ENCODE data around the gene ARX. TPM values are rescaled to one million over a fixed set of nuclear protein-coding genes. Genes with fewer than 3 reads are reported as not detected.

The ARX gene
- polyA plus RNA-seq, 1 of the 3 experiments (the other 2 are of a cell fraction) = not detected

DNA sequence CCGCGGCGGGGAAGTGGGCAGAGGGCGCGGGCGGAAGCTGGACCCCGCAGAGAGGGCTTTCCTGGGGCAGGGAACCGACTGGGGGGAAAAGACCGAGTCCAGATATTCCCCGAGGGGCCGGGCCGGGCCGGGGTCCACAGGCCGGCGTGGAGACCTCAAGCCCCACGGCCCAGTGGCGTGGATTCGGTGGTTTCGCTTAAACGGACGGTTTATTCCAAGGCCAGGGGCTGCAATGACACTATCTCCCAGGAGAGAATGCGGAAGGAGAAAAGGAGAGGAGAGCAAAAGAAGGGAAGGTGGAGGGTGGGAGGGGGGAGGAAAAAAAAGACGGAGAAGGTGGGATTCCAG is 10.8 kb downstream of the ARX start (continued):
- TF ChIP-seq, protein P1, sequence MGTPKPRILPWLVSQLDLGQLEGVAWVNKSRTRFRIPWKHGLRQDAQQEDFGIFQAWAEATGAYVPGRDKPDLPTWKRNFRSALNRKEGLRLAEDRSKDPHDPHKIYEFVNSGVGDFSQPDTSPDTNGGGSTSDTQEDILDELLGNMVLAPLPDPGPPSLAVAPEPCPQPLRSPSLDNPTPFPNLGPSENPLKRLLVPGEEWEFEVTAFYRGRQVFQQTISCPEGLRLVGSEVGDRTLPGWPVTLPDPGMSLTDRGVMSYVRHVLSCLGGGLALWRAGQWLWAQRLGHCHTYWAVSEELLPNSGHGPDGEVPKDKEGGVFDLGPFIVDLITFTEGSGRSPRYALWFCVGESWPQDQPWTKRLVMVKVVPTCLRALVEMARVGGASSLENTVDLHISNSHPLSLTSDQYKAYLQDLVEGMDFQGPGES (IDR thresholded peaks at IDR 0.05; ENCODE audit: low read depth, low read length) = no peak
- TF ChIP-seq, protein P2, sequence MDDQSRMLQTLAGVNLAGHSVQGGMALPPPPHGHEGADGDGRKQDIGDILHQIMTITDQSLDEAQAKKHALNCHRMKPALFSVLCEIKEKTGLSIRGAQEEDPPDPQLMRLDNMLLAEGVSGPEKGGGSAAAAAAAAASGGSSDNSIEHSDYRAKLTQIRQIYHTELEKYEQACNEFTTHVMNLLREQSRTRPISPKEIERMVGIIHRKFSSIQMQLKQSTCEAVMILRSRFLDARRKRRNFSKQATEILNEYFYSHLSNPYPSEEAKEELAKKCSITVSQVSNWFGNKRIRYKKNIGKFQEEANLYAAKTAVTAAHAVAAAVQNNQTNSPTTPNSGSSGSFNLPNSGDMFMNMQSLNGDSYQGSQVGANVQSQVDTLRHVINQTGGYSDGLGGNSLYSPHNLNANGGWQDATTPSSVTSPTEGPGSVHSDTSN (IDR thresholded peaks at IDR 0.05) = no peak

DNA sequence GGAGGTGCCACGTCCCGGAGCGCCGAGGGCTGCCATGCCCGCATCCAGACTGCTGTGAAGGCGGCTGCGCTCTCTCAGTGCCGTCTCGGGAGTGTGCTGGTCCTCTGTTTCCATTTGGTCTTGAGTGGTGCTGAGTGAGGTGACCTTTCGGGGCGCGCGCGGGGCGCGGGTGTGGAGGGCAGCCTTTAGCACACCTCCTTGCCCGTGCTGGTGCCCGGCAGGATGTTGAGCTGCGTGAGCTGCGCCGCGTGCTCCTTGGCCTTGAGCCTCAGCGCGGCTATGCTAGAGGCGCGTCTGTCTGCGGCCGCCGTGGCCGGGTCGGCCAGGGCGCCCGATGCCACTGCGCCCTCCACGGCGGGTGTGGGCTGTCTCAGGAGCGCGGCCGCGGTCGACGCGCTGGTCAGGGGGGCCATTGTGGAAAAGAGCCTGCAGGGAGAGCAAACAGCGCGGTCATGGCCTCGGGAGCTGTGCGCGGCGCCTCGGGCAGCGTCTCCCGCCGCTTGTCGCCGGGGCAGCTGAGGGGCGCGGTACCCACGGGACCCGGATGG is 11.2 kb downstream of the ARX start:
- WGBS (ENCODE audit: low lambda C conversion rate) = 59% methylated on average over 12 of the region's 59 CpGs
- Histone ChIP-seq H3K9me2 (no peaks in the 10 kb centered on the region), H3K79me2 (ENCODE audit: insufficient read depth) (no peaks in the 10 kb centered on the region), H3K27me3 (ENCODE audit: insufficient read depth) (peaks cover 6% of the 10 kb centered on the region; the same call in 1 of the 2 replicates), H2AFZ (ENCODE audit: low read depth) (no peak overlapping the region), H3K4me1 (ENCODE audit: control insufficient read depth in 1 of 2, insufficient read depth in 2 of 2, low read depth in 1 of 2, low read length in 1 of 2) (peaks cover 0 to 7% of the 10 kb centered on the region in 2 experiments; a peak in 2 of 4 replicates), H3K9ac (no peak overlapping the region), H3K9me3 (no peaks in the 10 kb centered on the region), H3F3A (replicated peaks; ENCODE audit: insufficient read depth) (no peaks in the 10 kb centered on the region), H4K20me1 (ENCODE audit: insufficient read depth) (no peaks in the 10 kb centered on the region), H3K27ac (ENCODE audit: low read depth in 2 of 2, low read length in 1 of 2) (no peak overlapping the region), H3K4me3 (ENCODE audit: low read depth in 2 of 2, low read length in 1 of 2) (no peak overlapping the region), H3K36me3 (replicated peaks in 1 of 2; ENCODE audit: control insufficient read depth in 1 of 2, insufficient read depth in 2 of 2, low read length in 1 of 2) (no peaks in the 10 kb centered on the region), H3K4me2 (no peak overlapping the region)
- DNase-seq = no peak
- TF ChIP-seq SMC3 (IDR thresholded peaks at IDR 0.05; ENCODE audit: low read depth, low read length) = no peak
- no peak for TF ChIP-seq ELF1 (IDR thresholded peaks at IDR 0.05)
- no peak for TF ChIP-seq MEF2A (IDR thresholded peaks at IDR 0.05; ENCODE audit: borderline replicate concordance, low read depth)
- TF ChIP-seq FOSL2 (IDR thresholded peaks at IDR 0.05; ENCODE audit: borderline replicate concordance, low read depth) = no peak
- TF ChIP-seq, protein P3, sequence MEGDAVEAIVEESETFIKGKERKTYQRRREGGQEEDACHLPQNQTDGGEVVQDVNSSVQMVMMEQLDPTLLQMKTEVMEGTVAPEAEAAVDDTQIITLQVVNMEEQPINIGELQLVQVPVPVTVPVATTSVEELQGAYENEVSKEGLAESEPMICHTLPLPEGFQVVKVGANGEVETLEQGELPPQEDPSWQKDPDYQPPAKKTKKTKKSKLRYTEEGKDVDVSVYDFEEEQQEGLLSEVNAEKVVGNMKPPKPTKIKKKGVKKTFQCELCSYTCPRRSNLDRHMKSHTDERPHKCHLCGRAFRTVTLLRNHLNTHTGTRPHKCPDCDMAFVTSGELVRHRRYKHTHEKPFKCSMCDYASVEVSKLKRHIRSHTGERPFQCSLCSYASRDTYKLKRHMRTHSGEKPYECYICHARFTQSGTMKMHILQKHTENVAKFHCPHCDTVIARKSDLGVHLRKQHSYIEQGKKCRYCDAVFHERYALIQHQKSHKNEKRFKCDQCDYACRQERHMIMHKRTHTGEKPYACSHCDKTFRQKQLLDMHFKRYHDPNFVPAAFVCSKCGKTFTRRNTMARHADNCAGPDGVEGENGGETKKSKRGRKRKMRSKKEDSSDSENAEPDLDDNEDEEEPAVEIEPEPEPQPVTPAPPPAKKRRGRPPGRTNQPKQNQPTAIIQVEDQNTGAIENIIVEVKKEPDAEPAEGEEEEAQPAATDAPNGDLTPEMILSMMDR (IDR thresholded peaks at IDR 0.05) = no peak
- TF ChIP-seq TEAD4 (IDR thresholded peaks at IDR 0.05; ENCODE audit: borderline replicate concordance, insufficient read depth) = no peak
- TF ChIP-seq NRF1 (IDR thresholded peaks at IDR 0.05; ENCODE audit: low read depth, low read length) = no peak
- TF ChIP-seq, protein P1 (IDR thresholded peaks at IDR 0.05; ENCODE audit: low read depth, low read length) = no peak
- TF ChIP-seq GATA2 (CRISPR knock-in tag; IDR thresholded peaks at IDR 0.05) = no peak
- ChIA-PET CTCF (no interaction called here), POLR2A (no interaction called here)

Data from SK-N-SH (cell line).